SJSA1 (cell line): ENCODE data around the gene UGT1A4. TPM values are rescaled to one million over a fixed set of nuclear protein-coding genes. Genes with fewer than 3 reads are reported as not detected.
"Not testable (repeated sequence)": the region's sequence is repeated elsewhere in the genome, so short reads cannot be mapped to it uniquely, and the experiment has no call there.

Source experiments
- DNase-seq, 2 experiments: peaks; one replicate each; pipeline ENCODE4 v3.0.0-alpha.2; 2015 to 2020; ENCODE audit warnings: low spot score in 2 of 2, low read depth in 1 of 2
- H3K27ac ChIP-seq: fragments of 250-450 bp; sonication (Bioruptor Pico); 2 replicates; pipeline ENCODE4 v1.5.1; 2020; ENCODE audit warnings: mild to moderate bottlenecking, moderate library complexity
- H3K27me3 ChIP-seq: fragments of 250-450 bp; sonication (Bioruptor Pico); replicated peaks from 2 replicates; pipeline ENCODE4 v1.5.1; 2020; ENCODE audit warnings: mild to moderate bottlenecking, moderate library complexity
- H3K36me3 ChIP-seq: fragments of 250-450 bp; sonication (Bioruptor Pico); 2 replicates; pipeline ENCODE4 v1.5.1; 2020; ENCODE audit warnings: mild to moderate bottlenecking
- H3K4me1 ChIP-seq: fragments of 250-450 bp; sonication (Bioruptor Pico); replicated peaks from 2 replicates; pipeline ENCODE4 v1.6.1; 2021; ENCODE audit warnings: mild to moderate bottlenecking
- H3K4me3 ChIP-seq: fragments of 250-450 bp; sonication (Bioruptor Pico); 2 replicates; pipeline ENCODE4 v1.5.1; 2020; ENCODE audit warnings: mild to moderate bottlenecking
- H3K9me3 ChIP-seq: fragments of 250-450 bp; sonication (Bioruptor Pico); replicated peaks from 2 replicates; pipeline ENCODE4 v1.5.1; 2020; ENCODE audit warnings: mild to moderate bottlenecking
- total RNA-seq: library from RNA; depleted of rRNA; stranded (reverse); fragments of >200 nt; shearing (Covaris generic); gene quantifications from 2 replicates; pipeline ENCODE4 v1.2.3, GENCODE V29; 2014

UGT1A4 gene
- total RNA-seq, 1 experiment from 2014 or later, result not detected

- no peak for DNase-seq
- H3K9me3 ChIP-seq, result no peaks in the 10 kb centered on the region
- no peaks in the 10 kb centered on the region for H3K4me1 ChIP-seq
- H3K4me3 ChIP-seq, result no peak overlapping the region
- H3K36me3 ChIP-seq, result no peaks in the 10 kb centered on the region
- no peak overlapping the region for H3K27ac ChIP-seq
- no peaks in the 10 kb centered on the region for H3K27me3 ChIP-seq
These were observed 28.7 kb downstream of the UGT1A4 start for GRCh38 chr2:233747283-233747544.

DNA sequence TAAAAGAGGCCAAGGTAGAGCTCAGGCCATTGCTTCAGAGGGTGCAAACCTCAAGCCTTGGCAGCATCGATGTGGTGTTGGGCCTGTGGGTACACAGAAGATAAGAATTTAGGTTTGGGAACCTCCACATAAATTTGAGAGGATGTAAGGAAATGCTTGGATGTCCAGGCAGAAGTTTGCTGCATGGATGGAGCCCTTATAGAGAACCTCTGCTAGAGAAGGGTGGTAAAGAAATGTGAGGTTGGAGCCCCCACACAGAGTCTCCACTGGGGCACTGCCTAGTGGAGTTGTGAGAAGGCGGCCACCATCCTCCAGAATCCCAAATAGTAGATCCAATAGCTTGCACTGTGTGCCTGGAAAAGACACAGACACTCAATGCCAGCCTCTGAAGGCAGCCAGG is 32.2 kb downstream of the UGT1A4 start:
- H3K4me1 ChIP-seq, H3K4me3 ChIP-seq, H3K36me3 ChIP-seq, H3K27me3 ChIP-seq, DNase-seq, H3K9me3 ChIP-seq, H3K27ac ChIP-seq: not testable (repeated sequence)

DNA sequence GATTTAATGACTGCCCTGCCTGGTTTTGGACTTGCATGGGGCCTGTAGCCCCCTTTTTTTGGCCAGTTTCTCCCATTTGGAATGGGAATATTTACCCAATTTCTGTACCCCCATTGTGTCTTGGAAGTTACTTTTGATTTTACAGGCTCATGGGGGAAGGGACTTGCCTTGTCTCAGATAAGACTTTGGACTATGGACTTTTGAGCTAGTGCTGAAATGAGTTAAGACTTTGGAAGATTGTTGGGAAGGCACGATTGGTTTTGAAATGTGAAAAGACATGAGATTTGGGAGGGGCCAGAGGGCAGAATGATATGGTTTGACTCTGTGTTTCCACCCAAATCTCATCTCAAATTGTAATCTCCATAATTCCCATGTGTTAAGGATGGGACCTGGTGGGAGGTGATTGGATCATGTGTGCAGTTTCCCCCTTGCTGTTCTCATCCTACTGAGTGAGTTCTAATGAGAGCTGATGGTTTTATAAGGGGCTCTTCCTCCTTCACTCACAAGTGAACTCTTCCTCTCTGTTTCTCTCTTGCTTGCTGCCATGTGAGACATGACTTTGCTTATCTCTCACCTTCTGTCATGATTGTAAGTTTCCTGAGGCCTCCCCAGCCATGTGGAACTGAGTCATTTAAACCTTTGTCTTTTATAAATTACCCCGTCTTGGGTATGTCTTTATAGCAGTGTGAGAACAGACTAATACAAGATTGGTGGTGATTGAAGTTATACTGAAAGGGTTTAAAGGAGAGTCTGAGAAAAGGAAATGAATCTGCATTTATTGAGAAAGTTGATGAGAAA is 32.9 kb downstream of the UGT1A4 start:
- not testable (repeated sequence) for DNase-seq, H3K4me3 ChIP-seq, H3K9me3 ChIP-seq, H3K27ac ChIP-seq, H3K36me3 ChIP-seq, H3K4me1 ChIP-seq, H3K27me3 ChIP-seq

GRCh38 chr2:233754872-233755611 is 36.5 kb downstream of the UGT1A4 start:
- DNase-seq, result no peak
- Histone ChIP-seq H3K4me1 (no peaks in the 10 kb centered on the region), H3K27ac (no peak overlapping the region), H3K4me3 (no peak overlapping the region), H3K36me3 (no peaks in the 10 kb centered on the region), H3K27me3 (no peaks in the 10 kb centered on the region), H3K9me3 (peaks cover 3% of the 10 kb centered on the region; the same call in 1 of the 2 replicates)

- Histone ChIP-seq H3K9me3 (peaks cover 3% of the 10 kb centered on the region; the same call in 1 of the 2 replicates), H3K4me3 (no peak overlapping the region), H3K27ac (no peak overlapping the region), H3K27me3 (no peaks in the 10 kb centered on the region), H3K36me3 (no peaks in the 10 kb centered on the region), H3K4me1 (no peaks in the 10 kb centered on the region)
- no peak for DNase-seq
These were observed 38.0 kb downstream of the UGT1A4 start for GRCh38 chr2:233756429-233757081.

DNA sequence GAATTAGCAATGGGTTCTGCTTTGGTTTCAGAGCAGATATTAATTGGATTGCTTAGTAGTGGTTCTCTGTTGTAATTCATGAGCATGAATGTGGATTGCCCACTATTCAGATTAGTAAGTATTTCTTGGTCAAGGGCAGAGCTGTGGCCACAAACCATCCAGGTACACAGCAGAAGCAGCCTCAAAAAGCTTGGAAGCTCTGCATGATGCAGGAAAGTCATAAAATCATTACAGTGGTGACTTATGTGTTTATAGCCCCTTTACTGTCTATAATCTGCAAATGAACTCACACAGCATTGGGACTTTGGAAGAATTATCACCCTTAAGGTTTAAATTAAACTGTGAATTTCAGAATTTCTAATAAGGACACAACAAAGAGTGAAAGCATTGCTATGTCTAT is 39.6 kb downstream of the UGT1A4 start:
- H3K36me3 ChIP-seq, result no peaks in the 10 kb centered on the region
- no peak overlapping the region for H3K27ac ChIP-seq
- no peak overlapping the region for H3K4me3 ChIP-seq
- DNase-seq, result no peak
- H3K27me3 ChIP-seq, result no peaks in the 10 kb centered on the region
- 0 out of 2 replicates have a peak, but pooled peaks cover 3% of the 10 kb centered on the region for H3K9me3 ChIP-seq
- H3K4me1 ChIP-seq, result no peaks in the 10 kb centered on the region

DNA sequence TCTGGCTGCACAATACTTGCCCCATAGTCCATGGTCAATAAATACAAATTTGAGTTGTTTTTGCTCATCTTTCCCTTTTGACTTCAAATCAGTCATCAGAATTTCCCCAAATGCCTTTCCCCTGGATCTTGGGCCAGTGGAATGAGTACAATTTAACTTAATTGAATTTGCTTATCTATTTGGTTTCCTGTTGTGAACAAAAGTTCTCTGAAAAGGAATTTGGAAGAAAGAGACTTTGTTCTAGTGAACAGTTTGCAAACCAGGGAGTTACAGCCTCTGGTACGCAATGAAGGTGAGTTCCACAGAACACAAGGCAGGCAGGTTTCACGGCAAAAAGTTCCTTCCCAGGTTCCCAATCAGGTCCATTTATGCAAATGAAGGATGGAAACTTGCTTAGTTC is 40.3 kb downstream of the UGT1A4 start:
- DNase-seq, result no peak
- H3K27me3 ChIP-seq, result no peaks in the 10 kb centered on the region
- peaks cover 2% of the 10 kb centered on the region for H3K4me1 ChIP-seq
- no peak overlapping the region for H3K4me3 ChIP-seq
- no peak overlapping the region for H3K27ac ChIP-seq
- H3K36me3 ChIP-seq, result no peaks in the 10 kb centered on the region
- 0 out of 2 replicates have a peak, but pooled peaks cover 3% of the 10 kb centered on the region for H3K9me3 ChIP-seq

GRCh38 chr2:233760043-233760442 is 41.5 kb downstream of the UGT1A4 start, which contains the start of gene UGT1A1:
Gene UGT1A1 (plus strand): TSS chr2:233760270. CDS start chr2:233760288, 18 bp downstream.
- 0 out of 2 replicates have a peak, but pooled peaks cover 3% of the 10 kb centered on the region for H3K9me3 ChIP-seq
- DNase-seq, result no peak
- H3K27me3 ChIP-seq, result no peaks in the 10 kb centered on the region
- no peak within 1 kb of the TSS for H3K27ac ChIP-seq
- no peak within 1 kb of the TSS for H3K4me3 ChIP-seq
- peaks cover 13% of the 10 kb centered on the region for H3K4me1 ChIP-seq
- H3K36me3 ChIP-seq, result no peaks in the 10 kb centered on the region

GRCh38 chr2:233761040-233761769 is 42.7 kb downstream of the UGT1A4 start:
- Histone ChIP-seq H3K4me1 (peaks cover 13% of the 10 kb centered on the region), H3K4me3 (no peak overlapping the region)

GRCh38 chr2:233764264-233764663 is 45.7 kb downstream of the UGT1A4 start:
- DNase-seq, result peak in 1 of 2 experiments; percentile 37

More at GRCh38 chr2:233761040-233761769, 42.7 kb downstream of the UGT1A4 start:
- Histone ChIP-seq H3K9me3 (0 out of 2 replicates have a peak, but pooled peaks cover 3% of the 10 kb centered on the region), H3K27ac (no peak overlapping the region), H3K36me3 (no peaks in the 10 kb centered on the region), H3K27me3 (no peaks in the 10 kb centered on the region)
- DNase-seq, result no peak

DNA sequence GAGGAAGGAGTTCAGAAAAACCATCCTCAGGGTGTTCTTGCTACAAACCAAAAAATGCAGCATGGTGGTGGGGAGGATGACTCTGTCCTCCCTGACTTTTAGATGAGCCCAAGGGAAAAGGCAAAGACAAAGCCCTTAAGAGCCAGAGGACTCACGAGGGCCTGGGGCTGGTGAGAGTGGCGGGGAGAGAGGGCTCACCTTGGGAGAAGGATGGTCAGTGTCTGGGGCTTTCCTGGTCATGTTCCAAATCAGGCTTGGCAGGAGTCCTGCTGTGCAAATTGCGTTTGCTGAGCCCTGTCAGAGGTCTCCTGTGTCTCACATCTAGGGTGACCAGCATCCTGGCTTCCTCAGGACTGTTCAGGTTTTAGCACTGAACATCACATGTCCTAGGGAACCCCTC is 46.2 kb downstream of the UGT1A4 start:
- Histone ChIP-seq H3K36me3 (no peaks in the 10 kb centered on the region), H3K27ac (no peak overlapping the region), H3K4me1 (peaks cover 13% of the 10 kb centered on the region), H3K9me3 (no peaks in the 10 kb centered on the region; the same call in 1 of the 2 replicates), H3K27me3 (no peaks in the 10 kb centered on the region), H3K4me3 (no peak overlapping the region)
- DNase-seq, result no peak

More at GRCh38 chr2:233764264-233764663, 45.7 kb downstream of the UGT1A4 start:
- no peak overlapping the region for H3K27ac ChIP-seq
- no peak overlapping the region for H3K4me3 ChIP-seq
- no peaks in the 10 kb centered on the region for H3K36me3 ChIP-seq
- H3K27me3 ChIP-seq, result no peaks in the 10 kb centered on the region
- peaks cover 13% of the 10 kb centered on the region for H3K4me1 ChIP-seq
- H3K9me3 ChIP-seq, result no peaks in the 10 kb centered on the region; the same call in 1 of the 2 replicates

DNA sequence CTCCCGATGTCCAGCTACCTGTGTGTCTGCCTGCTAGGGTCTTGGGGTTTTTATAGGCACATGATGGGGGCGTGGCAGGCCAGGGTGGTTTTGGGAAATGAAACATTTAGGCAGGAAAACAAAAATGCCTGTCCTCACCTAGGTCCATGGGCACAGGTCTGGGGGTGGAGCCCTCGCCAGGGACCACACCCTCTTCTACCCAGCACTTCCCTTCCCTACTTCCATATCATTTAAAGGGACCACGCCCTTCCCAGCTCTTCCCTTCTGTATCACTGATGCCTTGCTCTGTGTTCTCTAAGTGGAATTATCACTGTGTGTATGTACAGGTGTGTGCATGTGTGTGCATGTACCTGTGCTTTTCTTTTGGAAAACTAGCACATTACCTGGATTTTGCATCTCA is 47.9 kb downstream of the UGT1A4 start:
- Histone ChIP-seq H3K4me3 (no peak overlapping the region), H3K4me1 (peaks cover 13% of the 10 kb centered on the region), H3K9me3 (no peaks in the 10 kb centered on the region; the same call in 1 of the 2 replicates)

GRCh38 chr2:233768076-233768475 is 49.5 kb downstream of the UGT1A4 start:
- Histone ChIP-seq H3K27ac (no peak overlapping the region), H3K4me3 (no peak overlapping the region), H3K9me3 (no peaks in the 10 kb centered on the region; the same call in 1 of the 2 replicates), H3K36me3 (no peaks in the 10 kb centered on the region), H3K4me1 (peaks cover 13% of the 10 kb centered on the region), H3K27me3 (no peaks in the 10 kb centered on the region)
- DNase-seq, result no peak

More for the DNA sequence above, 47.9 kb downstream of the UGT1A4 start:
- Histone ChIP-seq H3K27ac (no peak overlapping the region), H3K36me3 (no peaks in the 10 kb centered on the region), H3K27me3 (no peaks in the 10 kb centered on the region)
- no peak for DNase-seq
